Germinal center (tissue), 1 donor: ENCODE results near the gene TRABD2B.

ENCODE experiments used
- DNase-seq: peaks from one replicate; pipeline ENCODE4 v3.0.0; 2012; ENCODE audit warnings: mixed read lengths, low spot score

TRABD2B gene

DNA sequence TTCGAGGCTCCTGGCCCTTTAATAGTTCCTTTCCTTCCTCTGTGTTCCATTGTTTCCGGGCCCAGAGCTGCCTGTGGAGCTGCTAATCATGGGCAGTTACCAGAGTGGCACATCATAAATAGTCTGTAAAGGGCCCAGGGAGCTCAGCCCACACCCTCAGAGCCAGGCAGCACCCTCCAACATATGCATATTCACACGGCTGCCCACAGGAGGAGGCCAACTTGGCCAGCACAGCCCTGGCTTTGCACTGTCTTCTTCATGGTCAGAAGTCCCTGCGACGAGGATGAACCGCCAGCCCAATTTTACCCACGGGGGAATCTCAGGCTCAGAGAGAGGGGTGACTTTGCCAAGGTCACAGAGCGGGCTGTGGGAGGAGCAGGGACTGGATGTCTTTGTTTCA, 172.5 kb downstream of the TRABD2B start:
- DNase-seq, result no peak

DNA sequence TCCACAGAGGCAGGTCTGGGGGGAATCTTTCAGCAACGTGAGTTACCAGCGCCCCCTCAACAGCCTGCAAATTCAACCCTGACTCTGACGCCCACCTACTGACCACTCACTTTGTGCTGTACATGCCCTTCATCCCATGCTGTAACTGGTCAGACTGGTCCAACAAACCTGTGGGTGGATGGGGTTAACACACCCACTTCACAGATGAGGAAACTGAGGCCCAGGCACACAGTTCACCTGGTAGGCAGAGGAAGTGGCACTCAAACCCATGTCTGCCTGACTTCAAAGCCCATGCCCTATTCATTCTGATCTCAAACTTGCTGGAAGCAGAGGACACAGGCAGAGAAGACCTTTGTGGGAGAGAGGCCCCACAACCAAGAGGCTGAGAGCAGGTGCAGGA, 172.9 kb downstream of the TRABD2B start:
- DNase-seq, result no peak

DNA sequence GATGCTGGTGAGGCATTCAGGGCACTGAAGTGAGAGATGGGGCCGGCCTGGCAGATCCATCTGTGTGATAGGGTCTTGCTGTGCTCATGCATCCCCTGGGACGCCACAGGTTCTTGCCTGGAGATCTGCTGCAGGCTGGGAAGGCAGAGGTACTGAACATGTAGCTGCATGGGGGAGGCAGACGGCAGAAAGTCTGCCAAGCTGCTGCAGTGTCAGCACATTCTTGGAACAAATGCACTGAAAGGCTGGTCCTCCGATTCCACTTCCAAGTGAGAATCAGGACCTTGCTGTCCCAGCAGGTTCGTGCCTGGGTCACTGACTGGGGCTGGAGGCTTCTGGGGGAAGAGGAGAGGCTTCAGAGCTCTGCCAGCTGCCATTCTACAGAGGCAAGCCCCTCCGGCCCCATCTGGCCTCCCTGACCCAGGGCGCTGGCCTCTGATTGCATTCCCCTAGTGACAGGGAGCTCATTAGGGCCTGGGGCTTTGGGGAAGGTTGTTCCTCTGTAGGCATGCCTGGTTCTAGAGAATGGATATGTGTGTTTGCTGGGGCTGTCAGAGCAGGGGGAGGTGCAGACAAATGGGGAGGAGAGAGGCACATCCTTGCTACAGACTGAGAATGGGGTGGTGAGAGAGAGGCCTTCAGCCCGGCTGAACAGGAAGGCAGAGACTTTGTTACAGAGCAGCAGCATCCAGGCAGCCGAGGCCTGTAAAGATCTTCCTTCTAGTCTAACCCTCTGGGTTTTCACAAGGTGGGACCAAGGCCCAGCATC, 174.0 kb downstream of the TRABD2B start:
- DNase-seq, result no peak

DNA sequence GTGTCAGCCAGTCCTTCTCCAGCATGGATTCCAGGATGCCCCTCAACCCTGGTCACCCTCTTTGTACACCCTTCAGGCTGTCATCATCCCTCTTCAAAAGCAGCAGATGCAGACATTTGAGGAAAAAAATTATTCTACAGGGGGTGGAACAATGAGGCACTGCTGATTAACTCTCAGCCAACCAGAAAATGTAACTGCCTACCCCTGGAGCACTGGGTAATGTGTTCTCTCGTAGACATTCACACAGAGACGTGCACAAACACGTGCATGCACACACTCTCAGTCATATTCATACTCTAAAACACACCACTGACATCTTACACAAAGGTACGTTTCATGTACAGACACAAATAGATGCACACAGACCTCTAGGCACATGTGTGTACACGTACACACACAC, 175.4 kb downstream of the TRABD2B start:
- no peak for DNase-seq

DNA sequence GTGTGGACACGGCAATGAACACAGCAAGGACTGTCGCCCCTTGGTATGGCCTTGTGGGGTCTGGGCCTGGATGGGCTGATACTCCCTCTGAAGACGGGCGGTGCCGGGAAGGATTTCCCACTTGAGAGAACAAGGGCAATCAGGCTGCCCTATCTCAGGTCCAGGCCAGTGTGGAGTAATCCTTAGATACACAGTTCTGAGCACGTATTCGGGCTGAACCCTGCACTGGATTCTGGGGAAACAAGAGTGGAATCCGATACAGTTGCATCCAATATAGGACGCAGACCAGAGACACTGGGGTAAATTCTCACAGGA, 177.7 kb downstream of the TRABD2B start:
- no peak for DNase-seq

DNA sequence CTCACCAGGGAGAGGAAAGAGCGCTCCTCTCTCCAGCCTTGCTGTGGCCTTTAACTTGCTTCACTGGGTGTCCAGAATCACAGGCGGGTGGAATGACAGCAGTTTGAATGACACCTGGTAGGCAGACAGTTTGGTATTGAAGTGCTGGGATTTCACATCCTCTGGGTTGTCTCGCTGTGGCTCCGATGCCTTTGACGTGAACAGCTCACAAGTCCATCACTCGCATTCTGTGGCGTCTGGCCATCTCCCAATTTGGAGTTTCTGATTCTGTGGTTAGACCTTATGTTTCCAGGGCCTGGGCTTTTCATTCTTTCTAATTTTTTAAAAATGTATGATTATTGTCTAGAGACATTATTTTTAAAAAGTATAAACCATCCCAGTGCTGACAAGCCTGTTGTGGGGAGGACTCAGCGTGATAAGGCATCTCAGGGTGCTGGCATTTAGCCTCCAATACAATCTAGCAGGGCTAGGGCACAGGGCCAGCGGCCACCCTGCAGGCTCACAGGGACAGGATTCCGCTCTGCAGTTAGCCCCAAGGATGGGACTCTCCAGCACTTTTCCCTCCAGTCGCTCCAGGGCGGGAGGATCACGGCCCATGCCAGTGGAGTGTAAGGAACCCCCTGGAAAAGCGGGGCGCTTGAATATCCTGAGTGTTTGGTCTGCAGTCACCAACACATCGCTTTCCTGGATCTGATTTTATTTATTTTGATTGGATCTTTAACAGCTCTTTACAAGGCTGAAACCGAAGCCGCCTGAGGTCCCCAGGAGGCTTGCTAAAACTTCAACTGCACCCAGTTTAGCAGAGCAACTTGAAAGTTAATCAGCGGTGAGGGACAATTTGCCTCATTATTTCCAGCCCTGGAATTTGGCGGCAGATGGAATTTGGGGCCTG, 178.3 kb downstream of the TRABD2B start:
- no peak for DNase-seq

DNA sequence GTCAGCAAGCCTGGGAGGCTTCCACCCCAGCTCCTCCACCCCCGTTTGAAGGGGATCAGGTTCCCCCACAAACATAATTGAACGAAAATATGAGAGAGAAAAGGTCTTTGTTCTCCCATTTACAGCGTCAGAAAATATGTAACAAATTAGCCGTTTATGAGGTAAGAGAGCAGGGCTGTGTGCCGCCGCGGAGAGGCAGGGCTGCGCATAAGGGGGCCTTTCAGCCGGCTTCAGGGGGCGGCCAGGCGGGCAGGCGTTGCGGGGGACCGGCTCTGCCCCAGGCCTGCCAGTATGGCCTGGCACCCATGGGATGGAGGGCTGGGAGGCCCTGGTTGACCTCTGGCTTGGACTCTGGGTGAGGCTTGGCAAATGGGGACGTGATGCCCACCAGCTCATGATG, 179.3 kb downstream of the TRABD2B start:
- no peak for DNase-seq

DNA sequence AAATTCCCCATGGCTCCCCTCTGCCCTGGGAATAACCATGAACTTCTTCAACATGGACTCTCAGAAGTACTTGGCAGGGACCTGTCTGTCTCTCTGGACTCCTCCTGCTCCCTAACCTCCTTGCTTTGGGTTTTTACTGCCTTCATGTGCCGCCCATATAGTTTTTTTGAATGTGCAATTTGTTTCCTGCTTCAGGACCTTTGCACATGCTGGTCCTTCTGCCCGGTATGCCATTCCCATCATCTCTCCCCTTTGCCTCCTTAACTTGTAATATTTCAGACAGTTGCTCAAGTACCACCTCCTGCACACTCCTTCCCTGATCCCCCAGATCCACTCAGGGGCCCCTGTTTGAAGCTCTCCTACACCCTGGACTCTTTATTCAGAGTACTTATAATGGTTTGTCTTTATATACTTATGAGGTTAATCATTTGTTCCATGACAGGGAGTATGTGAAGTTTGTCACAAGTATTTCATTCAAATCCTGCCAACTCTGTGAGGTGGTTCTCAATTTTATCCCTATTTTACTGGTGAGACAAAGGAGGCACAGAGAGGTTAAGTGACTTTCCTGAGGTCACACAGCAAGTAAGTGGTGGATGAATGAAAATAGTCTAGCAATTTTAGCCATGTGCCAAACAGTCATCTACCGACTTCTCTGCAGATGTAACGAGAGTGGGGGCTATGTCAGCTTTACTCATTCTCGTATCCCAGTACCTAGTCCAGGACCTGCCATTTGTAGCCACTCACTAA, 180.7 kb downstream of the TRABD2B start:
- DNase-seq, result no peak

DNA sequence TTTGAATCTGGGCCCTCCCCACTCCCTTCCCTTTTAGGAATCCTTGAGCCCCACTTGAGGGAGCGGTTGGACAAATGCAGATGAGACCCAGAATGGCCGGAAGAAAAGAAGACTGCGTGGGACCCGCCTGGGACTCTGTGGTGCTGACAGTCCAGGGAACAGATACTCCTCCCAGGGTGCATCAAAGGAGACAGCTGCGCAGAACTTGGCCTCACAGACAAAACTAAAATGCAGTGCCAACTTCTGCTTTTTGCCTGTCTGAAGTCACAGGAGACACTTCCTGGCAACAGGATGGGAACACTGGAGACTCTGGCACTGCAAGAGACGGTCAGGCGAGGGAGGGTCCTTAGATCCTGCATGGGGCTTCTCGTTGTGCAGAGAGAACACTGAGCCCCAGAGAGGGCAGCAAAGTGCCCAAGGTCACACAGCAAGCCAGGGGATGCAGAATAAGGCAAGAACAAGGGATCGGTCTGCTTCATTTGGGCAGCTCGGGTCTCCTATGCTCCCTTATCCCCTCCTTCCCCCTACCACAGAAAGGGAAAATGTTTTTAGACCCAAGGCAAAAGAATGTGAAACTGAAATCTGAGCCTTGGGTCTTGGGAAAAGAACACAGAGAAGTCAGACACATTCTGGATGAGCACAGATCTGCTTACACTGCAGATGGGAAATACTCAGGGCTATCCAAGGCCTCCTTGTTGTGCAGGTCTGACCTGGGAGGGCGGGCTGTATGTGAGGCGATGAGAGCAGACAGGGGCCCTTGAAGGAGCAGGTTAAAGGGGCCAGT, 182.4 kb downstream of the TRABD2B start:
- DNase-seq, result no peak

DNA sequence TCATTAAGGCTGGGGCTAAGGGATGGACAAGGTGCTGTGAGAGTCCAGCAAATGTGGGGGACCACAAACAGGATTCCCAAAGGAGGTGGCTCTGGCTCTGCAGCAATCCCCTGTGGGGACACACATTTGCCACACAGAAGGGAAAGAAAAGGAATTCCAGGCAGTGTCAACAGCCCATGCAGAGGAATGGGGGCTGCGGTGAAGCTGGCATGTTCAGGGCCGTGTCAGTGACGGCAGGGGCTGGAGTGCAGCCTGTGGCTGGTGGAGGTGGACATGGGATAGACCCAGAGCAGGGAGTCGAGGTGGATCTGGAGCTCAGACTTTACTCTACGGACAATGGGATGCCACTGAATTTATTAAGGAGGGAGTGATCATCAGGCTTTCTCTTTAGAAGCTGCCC, 183.2 kb downstream of the TRABD2B start:
- DNase-seq, result no peak

DNA sequence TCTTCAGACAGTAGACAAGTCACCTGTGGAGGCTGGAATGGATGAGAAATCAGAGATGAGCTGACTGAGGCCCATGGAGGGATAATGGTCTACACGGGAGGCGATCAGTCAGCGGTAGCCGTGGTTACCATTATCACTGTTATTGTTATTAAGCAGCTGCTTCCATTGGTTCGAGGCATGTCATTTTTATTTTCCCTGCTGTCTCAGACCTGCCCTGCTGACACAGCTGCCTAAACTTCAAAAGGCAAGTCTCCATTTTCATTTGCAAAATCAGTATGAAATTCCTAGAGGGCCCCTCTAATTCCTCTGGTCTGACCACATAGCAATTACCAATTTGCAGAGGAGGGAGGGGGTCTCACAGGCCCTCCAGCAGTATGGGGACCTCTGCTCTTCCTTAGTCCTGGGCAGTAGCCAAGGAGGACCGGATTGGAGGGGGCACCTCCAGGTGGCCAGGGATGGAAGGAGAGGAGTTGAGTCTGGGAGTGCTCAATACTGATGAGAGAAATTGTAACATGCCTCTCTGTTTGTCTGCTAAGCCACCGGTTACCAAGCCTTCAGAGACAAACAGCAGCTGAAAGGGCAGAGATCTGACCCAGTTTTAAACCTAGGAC, 184.2 kb downstream of the TRABD2B start:
- DNase-seq, result no peak

DNA sequence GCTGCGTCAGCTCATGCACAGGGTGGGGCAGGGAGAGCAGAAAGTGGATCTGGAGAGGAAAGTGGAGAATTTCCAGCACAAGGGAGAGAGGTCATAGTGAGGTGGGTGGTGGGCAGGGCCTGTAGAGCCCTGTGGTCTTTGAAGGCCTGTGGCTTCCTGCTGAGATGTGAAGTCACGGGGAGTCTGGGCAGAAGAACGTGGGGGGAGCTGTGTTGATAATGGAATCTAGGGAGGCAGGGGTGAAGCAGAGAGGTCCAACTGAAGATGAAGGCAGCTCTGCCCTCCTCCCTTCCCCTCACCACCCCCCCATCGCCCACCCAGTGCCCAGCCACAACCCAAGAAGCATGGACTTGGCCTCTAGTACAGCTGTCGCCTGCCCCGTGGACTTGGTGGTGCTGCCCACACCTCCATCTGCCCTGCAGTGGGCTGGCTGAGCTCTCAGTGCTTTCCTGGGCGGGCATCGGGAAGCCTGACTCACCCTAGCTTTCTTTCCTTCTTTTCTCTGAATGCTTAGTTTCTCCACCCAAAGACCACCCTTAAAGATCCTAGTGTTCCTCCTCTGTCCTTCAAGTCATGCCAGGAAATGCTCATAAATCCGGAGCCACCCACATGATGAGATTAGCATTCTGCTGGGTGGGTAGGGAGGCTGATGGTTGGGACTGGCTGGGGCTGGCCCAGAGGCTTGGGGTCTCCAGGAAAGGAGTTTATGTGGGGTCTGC, 186.1 kb downstream of the TRABD2B start:
- no peak for DNase-seq

DNA sequence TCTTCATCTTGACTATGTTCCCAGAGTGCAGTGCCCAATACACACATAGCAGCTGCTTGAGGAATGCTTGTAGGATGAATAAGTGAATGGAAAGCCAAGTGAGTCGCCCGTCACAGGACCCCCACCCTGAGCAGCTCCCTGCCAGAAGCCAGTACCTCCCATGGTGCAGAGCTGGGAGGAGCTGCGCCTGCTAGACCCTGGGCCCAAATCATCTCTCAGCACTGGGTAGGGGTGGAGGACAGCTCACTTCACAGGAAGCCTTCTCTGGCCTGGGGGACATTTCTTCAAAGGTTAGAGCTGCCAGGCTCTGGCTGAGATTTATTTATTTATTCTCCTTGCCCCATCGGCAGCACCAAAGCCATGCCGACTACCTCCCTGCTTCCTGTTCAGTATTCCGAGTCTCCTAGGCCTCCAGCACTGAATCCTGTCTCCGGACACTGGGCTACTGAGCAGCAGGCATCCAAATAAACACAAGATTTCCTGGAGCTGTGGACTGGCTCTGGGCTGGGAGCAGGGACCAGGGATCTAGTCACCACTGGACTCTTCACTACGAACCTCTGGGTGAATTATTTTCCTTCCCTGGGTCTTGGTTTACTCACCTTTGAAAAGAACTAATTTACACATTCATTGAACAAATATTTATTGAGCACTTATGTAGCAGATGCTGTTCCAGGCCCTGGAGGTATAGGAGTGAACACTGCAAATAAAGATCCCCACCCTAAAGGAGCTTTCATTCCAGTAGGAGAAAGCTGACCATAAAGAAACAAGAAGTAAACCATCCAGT, 187.7 kb downstream of the TRABD2B start:
- DNase-seq, result no peak

DNA sequence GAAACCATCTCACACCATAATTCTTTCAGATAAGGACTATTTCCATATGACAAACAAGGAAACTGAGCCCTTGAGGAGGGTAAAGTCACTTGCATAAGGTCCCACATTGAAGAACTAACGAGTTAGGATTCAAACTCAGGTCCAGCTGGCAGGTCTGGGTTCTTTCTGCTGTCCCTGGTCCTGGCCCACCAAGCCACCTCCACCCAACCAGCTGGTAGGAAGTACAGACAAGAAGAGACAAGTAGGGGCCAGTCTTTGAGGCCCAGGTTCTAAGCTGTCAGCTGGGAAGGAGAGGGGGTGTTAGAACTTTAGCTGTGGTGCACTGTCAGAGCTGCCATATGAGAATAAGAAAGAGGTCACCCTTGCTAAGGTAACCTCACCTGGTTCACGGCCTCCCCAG, 188.6 kb downstream of the TRABD2B start:
- no peak for DNase-seq

DNA sequence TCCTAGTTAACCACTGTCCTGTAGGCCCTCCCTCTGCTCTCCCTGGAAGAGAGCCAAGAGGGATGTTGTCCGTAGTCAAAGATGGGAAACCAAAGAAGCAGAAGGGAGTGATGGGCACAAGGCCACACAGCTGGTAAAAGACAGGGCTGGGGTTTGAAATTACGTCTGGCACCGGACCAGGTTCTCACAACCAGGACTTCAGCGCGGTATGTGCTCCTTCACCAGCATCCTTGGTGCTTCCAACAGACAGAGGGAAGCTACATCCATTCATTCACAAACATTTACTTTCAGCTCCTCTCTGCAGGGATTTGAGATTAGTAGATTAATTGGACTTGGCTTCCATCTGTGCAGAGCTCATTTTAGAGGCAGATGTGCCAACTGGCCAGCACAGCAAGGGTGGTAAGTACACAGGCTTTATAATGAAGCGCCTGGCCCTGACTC, 191.2 kb downstream of the TRABD2B start:
- DNase-seq, result no peak

DNA sequence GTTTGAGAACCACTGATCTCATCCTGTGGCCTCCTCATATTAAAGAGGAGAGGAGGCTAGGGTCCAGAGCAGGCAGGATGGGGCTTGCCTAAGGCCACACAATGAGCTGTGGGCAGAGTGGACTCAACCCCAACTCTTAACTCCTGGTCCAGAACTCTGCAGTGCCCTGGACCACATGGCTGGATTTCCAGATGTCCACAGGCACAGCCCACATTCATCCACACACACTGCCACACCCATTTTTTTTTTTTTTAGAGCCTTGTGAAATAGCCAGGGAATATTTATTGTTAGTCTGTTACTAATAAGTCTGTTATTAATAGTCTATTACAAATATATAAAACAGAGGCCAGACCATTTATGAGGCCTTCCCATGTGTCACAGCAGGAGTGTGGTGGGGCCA, 192.2 kb downstream of the TRABD2B start:
- no peak for DNase-seq

DNA sequence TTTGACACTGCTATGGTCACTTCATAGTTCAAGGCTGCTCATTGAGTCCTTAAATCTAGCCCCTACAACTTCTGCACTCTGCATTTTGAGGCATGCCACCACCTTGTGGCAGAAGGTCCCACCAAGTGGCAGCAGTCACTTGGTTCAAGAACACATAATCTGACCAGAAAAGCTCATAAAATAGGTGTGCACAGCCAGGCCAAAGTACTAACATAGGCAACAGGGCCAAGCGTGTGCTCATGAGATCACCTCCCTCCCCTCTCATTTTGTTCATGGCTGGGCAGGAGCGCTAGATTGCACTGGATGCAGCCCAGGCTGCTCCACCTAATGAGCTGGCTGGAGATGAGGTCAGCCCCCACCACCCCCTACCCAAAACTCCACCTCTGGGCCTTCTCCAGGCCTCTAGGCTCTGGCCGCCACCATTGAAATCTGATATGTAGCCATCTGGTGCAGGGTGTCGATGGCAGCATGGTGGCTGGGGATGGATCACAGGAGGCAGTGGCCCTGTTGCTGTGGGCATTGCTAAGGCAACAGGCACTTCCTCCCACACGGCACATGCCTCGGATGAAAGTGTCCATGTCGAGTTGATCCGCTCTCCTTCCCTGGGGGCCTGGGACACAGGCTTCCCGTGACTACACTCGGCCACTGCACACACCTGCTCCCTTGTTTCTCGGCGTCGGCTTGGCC, 193.2 kb downstream of the TRABD2B start:
- DNase-seq, result no peak

DNA sequence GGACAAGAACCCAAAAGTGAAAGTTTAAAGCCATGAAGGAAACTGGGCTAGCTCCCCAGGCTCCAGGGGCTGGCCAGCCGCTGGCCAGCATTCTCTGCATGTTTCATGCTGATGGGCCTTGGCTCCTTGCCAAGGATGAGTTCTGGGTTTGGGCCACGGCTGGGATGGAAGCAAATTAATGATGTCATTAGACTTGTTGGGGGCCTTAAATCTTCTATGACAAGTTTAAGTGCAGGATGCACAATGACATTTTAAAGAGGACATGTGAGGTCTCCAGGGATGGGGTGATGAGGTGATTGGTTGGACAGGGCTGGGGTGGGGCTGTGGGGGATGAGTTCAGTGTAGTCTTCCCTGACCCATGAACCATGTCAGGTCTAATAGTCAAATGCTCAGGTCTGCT, 199.6 kb downstream of the TRABD2B start:
- DNase-seq, result no peak

DNA sequence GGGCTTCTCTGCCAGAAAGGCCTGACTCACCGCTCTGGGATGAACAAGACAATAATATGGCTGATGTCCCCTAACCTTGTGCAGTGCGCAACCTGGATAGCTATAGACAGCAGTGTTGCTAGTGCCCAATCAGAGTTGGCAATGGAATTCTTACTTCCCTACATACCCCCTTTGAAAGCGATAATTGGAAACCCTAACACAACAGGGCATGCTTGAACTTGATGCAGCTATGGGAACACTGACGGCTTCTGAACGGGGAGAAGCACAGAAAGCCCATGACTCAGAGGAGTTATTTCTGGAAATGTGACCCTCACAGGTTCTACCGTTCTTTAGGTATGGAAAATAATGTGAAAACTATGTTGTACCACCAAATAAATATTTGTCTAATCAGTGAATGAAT, 200.6 kb downstream of the TRABD2B start:
- DNase-seq, result no peak

DNA sequence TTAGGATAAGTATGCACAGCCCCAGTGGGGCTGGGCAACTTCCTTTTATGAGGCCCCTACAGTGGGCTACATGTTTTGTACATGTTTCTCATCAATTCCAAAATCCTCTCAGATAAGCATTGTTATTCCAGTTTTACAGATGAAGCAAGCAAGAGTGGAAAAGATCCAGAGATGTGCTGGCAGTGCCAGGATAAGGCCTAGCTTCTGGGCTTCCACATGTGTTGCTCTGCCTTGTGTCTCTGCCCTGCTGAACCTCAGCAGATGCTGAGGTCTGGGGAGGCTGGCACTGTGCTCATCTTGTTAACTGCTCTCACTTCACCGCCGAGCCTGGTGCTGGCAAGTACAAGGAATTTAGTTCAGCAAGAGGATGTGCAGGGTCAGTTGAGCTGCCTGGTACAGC, 202.1 kb downstream of the TRABD2B start:
- DNase-seq, result no peak
